ENCODE data around the gene FOXO1.
A peak's percentile ranks its signal among the peaks of the same experiment; 100 is the strongest.

The FOXO1 gene

DNA sequence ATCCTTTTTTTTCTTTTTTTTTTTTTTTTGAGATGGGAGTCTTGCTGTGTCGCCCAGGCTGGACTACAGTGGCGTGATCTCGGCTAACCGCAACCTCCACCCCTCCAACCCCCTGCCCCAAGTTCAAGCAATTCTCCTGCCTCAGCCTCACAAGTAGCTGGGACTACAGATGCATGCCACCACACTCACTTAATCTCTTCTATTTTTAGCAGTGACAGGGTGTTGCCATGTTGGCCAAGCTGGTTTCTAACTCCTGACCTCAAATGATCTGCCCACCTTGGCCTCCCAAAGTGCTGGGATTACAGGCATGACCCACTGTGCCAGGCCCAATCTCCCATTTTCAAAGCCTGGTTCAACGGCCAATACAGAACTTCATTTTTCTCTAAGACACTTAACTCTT lies 9.1 kb downstream of the FOXO1 start:
- Histone ChIP-seq H3K36me3 (ENCODE audit: control insufficient read depth in 5 of 5, insufficient read depth in 5 of 5, low read length in 5 of 5) (no peaks in the 10 kb centered on the region), H3K9ac (ENCODE audit: low read length in 5 of 5) (no peak overlapping the region), H3K27me3 (ENCODE audit: control insufficient read depth in 5 of 5, insufficient read depth in 4 of 5, low read length in 5 of 5) (no peaks in the 10 kb centered on the region), H3K27ac (ENCODE audit: low read depth, low read length) (peak overlapping the region; percentile 95), H3K4me1 (ENCODE audit: control insufficient read depth in 5 of 5, insufficient read depth in 5 of 5, low read length in 5 of 5) (peaks cover 6 to 81% (median 66%) of the 10 kb centered on the region in 5 donors), H3K4me3 (ENCODE audit: low read depth in 1 of 5, low read length in 5 of 5) (peak overlapping the region in 1 of 5 donors; percentile 9), H3K9me3 (ENCODE audit: control insufficient read depth in 5 of 5, low read length in 5 of 5) (no peaks in the 10 kb centered on the region)

DNA sequence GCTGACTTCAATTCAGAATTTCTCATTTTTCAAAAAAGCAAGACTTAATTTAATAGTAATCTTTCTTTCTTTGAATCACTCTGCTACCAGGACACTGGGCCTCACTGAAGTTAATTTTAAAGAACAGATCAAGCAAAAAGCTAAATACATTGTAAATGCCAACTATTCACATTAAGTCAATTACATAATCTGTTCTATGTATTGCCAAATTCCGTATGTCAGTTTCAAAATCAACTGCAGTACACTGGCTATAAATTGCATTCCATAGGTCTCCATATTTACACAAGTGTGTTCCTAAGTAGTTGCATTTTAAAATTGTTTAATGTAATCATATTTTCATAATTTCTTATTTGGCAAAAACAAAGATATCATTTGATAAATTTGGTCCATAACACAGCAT lies 10.1 kb downstream of the FOXO1 start:
- H3K4me3 ChIP-seq (ENCODE audit: low read depth in 1 of 5, low read length in 5 of 5): no peak overlapping the region
- H3K9ac ChIP-seq (ENCODE audit: low read length in 5 of 5): no peak overlapping the region
- no peak overlapping the region for H3K27ac ChIP-seq (ENCODE audit: low read depth, low read length)
- H3K27me3 ChIP-seq (ENCODE audit: control insufficient read depth in 5 of 5, insufficient read depth in 4 of 5, low read length in 5 of 5): no peaks in the 10 kb centered on the region
- no peaks in the 10 kb centered on the region for H3K36me3 ChIP-seq (ENCODE audit: control insufficient read depth in 5 of 5, insufficient read depth in 5 of 5, low read length in 5 of 5)
- H3K4me1 ChIP-seq (ENCODE audit: control insufficient read depth in 5 of 5, insufficient read depth in 5 of 5, low read length in 5 of 5): peaks cover 6 to 81% (median 64%) of the 10 kb centered on the region in 5 donors
- H3K9me3 ChIP-seq (ENCODE audit: control insufficient read depth in 5 of 5, low read length in 5 of 5): no peaks in the 10 kb centered on the region

DNA sequence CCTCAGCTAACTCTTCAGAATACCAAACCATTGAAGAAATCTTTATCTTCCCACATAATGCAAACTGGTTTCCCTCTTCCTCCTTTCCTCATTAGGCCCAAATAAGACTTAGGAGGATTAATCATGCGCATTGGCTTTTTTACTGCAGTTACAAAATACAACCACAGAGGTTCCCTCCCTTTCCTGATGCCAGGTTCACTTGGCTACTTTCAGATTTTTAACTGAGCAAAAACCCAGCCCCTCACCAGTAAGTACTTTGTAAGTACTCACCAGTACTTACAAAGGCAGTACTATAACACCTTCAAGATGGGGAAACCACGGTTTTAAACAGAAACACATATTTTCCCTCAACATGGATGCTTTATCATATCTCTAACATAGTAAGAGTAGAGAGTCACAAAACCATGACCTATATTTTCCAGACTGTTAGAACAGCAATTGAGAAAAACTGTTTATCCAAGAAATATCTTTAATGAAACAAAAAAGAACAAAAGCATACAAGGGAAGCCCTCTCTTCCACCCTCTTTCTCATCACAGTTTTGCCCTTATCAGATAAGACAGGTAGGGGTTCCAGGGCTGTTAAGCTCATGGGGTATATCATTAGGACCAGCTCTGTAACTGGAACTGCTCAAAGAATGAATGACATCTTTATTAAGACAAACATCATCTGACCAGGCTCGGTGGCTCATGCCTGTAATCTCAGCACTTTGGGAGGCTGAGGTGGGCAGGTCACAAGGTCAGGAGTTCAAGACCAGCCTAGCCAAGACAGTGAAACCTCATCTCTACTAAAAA lies 12.7 kb downstream of the FOXO1 start:
- Histone ChIP-seq H3K27me3 (ENCODE audit: control insufficient read depth in 5 of 5, insufficient read depth in 4 of 5, low read length in 5 of 5) (no peaks in the 10 kb centered on the region), H3K4me3 (ENCODE audit: low read depth in 1 of 5, low read length in 5 of 5) (peak overlapping the region in 1 of 5 donors; percentile 37), H3K27ac (ENCODE audit: low read depth, low read length) (peak overlapping the region; percentile 62), H3K36me3 (ENCODE audit: control insufficient read depth in 5 of 5, insufficient read depth in 5 of 5, low read length in 5 of 5) (no peaks in the 10 kb centered on the region), H3K9me3 (ENCODE audit: control insufficient read depth in 5 of 5, low read length in 5 of 5) (no peaks in the 10 kb centered on the region), H3K9ac (ENCODE audit: low read length in 5 of 5) (peak overlapping the region in 1 of 5 donors; percentile 11), H3K4me1 (ENCODE audit: control insufficient read depth in 5 of 5, insufficient read depth in 5 of 5, low read length in 5 of 5) (peaks cover 8 to 85% (median 67%) of the 10 kb centered on the region in 5 donors)

DNA sequence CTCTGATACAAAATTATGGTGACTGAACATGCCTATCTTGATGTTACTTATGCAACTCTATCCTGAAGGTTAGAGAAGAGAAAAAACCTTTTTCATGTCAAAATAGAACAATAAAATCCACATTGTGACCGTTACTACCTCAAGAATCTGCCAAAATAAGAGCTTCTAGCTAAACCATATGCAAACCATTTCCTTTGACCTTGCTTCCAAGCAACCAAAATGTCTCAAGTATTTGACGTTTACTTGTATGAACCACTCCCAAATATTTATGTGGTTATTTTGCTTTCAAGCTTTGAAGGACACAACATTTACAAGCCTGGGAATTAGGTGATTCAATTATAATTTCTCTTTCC lies 13.9 kb downstream of the FOXO1 start:
- Histone ChIP-seq H3K9ac (ENCODE audit: low read length in 5 of 5) (no peak overlapping the region), H3K27me3 (ENCODE audit: control insufficient read depth in 5 of 5, insufficient read depth in 4 of 5, low read length in 5 of 5) (no peaks in the 10 kb centered on the region), H3K4me1 (ENCODE audit: control insufficient read depth in 5 of 5, insufficient read depth in 5 of 5, low read length in 5 of 5) (peaks cover 11 to 86% (median 69%) of the 10 kb centered on the region in 5 donors), H3K9me3 (ENCODE audit: control insufficient read depth in 5 of 5, low read length in 5 of 5) (no peaks in the 10 kb centered on the region), H3K36me3 (ENCODE audit: control insufficient read depth in 5 of 5, insufficient read depth in 5 of 5, low read length in 5 of 5) (no peaks in the 10 kb centered on the region), H3K4me3 (ENCODE audit: low read depth in 1 of 5, low read length in 5 of 5) (no peak overlapping the region), H3K27ac (ENCODE audit: low read depth, low read length) (peak overlapping the region; percentile 62)

DNA sequence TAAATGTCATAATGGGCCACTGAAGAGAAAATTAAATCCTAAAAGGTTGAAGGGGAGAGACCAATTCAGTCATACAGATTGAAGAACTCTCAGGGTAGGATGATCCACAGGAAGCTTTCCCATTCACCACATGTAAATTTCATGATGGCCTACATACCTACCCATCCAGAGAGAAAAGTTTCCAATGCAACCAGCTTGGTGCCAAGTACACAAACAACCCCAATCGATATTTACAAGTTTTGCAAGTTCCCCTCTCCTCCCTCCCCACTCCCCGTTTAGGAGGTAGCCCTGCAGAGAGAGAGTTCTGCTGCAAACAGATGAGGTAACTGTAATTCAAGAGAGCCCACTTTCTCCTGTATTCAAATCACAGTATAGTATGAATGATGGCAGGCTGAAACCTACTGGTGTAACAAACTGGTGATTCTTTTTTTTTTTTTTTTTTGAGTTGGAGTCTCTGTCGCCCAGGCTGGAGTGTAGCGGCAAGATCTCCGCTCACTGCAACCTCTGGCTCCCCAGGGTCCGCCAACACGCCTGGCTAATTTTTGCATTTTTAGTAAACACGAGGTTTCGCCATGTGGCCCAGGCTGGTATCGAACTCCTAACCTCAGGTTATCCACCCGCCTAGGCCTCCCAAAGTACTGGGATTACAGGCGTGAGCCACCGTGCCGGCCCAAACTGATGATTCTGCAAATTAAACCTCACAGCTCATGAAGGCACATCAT lies 14.4 kb downstream of the FOXO1 start:
- peak overlapping the region; percentile 62 for H3K27ac ChIP-seq (ENCODE audit: low read depth, low read length)
- no peak overlapping the region for H3K9ac ChIP-seq (ENCODE audit: low read length in 5 of 5)
- no peak overlapping the region for H3K4me3 ChIP-seq (ENCODE audit: low read depth in 1 of 5, low read length in 5 of 5)
- H3K27me3 ChIP-seq (ENCODE audit: control insufficient read depth in 5 of 5, insufficient read depth in 4 of 5, low read length in 5 of 5): no peaks in the 10 kb centered on the region
- no peaks in the 10 kb centered on the region for H3K9me3 ChIP-seq (ENCODE audit: control insufficient read depth in 5 of 5, low read length in 5 of 5)
- no peaks in the 10 kb centered on the region for H3K36me3 ChIP-seq (ENCODE audit: control insufficient read depth in 5 of 5, insufficient read depth in 5 of 5, low read length in 5 of 5)
- H3K4me1 ChIP-seq (ENCODE audit: control insufficient read depth in 5 of 5, insufficient read depth in 5 of 5, low read length in 5 of 5): peaks cover 12 to 86% (median 69%) of the 10 kb centered on the region in 5 donors

DNA sequence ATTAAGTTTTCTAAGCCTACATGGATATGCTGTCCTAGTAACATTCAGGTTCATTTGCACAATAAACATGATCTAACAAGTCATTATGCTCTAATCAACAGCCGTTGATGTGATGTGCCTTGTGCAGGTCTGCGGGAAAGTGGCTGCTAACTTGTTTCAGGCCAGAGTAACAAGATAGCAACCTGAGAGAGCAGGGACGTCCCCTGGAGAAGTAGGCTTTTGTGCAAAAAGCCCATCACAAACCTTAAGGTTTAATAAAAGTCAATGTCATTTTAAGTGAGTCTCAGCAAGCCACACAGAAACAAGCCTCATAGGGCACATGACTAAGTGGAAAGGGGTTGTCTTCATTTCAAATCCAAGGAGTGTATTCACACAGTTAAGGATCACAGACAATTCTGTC lies 17.6 kb downstream of the FOXO1 start:
- Histone ChIP-seq H3K27me3 (ENCODE audit: control insufficient read depth in 5 of 5, insufficient read depth in 4 of 5, low read length in 5 of 5) (no peaks in the 10 kb centered on the region), H3K4me3 (ENCODE audit: low read depth in 1 of 5, low read length in 5 of 5) (no peak overlapping the region), H3K9ac (ENCODE audit: low read length in 5 of 5) (peak overlapping the region in 1 of 5 donors; percentile 46), H3K4me1 (ENCODE audit: control insufficient read depth in 5 of 5, insufficient read depth in 5 of 5, low read length in 5 of 5) (peaks cover 14 to 90% (median 88%) of the 10 kb centered on the region in 5 donors), H3K9me3 (ENCODE audit: control insufficient read depth in 5 of 5, low read length in 5 of 5) (no peaks in the 10 kb centered on the region), H3K36me3 (ENCODE audit: control insufficient read depth in 5 of 5, insufficient read depth in 5 of 5, low read length in 5 of 5) (no peaks in the 10 kb centered on the region), H3K27ac (ENCODE audit: low read depth, low read length) (peak overlapping the region; percentile 92)

DNA sequence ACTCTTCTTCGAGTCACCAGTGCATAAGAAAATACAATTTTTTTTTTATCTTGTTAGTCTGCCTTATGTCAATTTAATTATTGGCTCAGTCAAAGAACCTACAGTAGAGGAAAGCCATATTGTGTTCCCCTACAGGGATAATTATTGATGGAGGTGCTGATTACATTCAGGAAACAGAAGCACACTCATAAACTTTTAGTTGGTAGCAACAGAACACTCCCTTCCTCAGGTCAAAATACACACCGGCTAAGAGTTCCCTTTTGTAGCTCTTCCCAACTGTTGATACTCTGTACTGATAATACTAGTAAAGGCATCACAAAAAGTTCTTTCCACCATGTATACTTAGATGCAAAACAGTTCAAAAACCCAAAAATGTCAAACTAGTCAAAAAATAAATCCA lies 18.4 kb downstream of the FOXO1 start:
- no peak overlapping the region for H3K9ac ChIP-seq (ENCODE audit: low read length in 5 of 5)
- peaks cover 11 to 87% (median 83%) of the 10 kb centered on the region in 5 donors for H3K4me1 ChIP-seq (ENCODE audit: control insufficient read depth in 5 of 5, insufficient read depth in 5 of 5, low read length in 5 of 5)
- H3K4me3 ChIP-seq (ENCODE audit: low read depth in 1 of 5, low read length in 5 of 5): no peak overlapping the region
- H3K27me3 ChIP-seq (ENCODE audit: control insufficient read depth in 5 of 5, insufficient read depth in 4 of 5, low read length in 5 of 5): no peaks in the 10 kb centered on the region
- no peaks in the 10 kb centered on the region for H3K36me3 ChIP-seq (ENCODE audit: control insufficient read depth in 5 of 5, insufficient read depth in 5 of 5, low read length in 5 of 5)
- no peaks in the 10 kb centered on the region for H3K9me3 ChIP-seq (ENCODE audit: control insufficient read depth in 5 of 5, low read length in 5 of 5)
- peak overlapping the region; percentile 92 for H3K27ac ChIP-seq (ENCODE audit: low read depth, low read length)

DNA sequence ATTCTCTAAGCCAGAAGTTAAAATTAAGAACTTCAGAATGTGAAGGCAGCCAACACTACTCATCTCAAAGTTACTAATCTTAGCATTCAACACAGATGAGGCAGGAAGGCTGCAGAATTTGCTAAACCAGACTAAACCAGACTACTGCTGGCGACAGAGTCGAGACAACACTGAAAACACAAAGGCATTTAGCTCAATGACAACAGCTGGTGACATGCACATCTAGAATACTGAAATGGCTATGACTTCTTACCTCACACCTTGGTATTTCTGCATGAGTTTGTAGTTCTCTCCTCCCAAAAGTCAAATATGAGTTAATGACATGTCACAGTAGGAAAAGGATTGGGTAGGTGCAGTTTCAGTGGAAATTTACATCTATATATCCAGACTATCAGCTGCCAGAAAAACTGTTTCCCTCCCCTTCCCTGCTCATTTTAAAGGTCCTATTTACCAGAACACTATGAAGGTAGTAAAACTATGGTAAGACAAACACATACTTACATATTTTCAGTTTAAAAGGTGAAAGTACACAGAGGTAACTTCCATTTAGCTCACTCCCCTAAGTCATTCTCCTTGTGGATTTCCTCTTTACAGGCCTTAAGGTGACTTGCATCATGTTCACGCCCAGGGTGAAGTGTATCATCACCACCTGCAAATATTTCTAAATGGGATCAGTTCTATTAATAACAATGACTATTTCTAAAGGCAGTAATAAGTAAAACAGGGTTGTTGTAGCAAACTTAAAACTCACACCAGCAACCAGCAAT lies 21.4 kb downstream of the FOXO1 start:
- H3K9ac ChIP-seq (ENCODE audit: low read length in 5 of 5): peak overlapping the region in 3 of 5 donors; percentile 4 to 9 (median 8)
- no peaks in the 10 kb centered on the region for H3K27me3 ChIP-seq (ENCODE audit: control insufficient read depth in 5 of 5, insufficient read depth in 4 of 5, low read length in 5 of 5)
- no peaks in the 10 kb centered on the region for H3K36me3 ChIP-seq (ENCODE audit: control insufficient read depth in 5 of 5, insufficient read depth in 5 of 5, low read length in 5 of 5)
- peak overlapping the region in 1 of 5 donors; percentile 32 for H3K4me3 ChIP-seq (ENCODE audit: low read depth in 1 of 5, low read length in 5 of 5)
- H3K9me3 ChIP-seq (ENCODE audit: control insufficient read depth in 5 of 5, low read length in 5 of 5): no peaks in the 10 kb centered on the region
- peaks cover 14 to 87% (median 70%) of the 10 kb centered on the region in 5 donors for H3K4me1 ChIP-seq (ENCODE audit: control insufficient read depth in 5 of 5, insufficient read depth in 5 of 5, low read length in 5 of 5)
- peak overlapping the region; percentile 92 for H3K27ac ChIP-seq (ENCODE audit: low read depth, low read length)

DNA sequence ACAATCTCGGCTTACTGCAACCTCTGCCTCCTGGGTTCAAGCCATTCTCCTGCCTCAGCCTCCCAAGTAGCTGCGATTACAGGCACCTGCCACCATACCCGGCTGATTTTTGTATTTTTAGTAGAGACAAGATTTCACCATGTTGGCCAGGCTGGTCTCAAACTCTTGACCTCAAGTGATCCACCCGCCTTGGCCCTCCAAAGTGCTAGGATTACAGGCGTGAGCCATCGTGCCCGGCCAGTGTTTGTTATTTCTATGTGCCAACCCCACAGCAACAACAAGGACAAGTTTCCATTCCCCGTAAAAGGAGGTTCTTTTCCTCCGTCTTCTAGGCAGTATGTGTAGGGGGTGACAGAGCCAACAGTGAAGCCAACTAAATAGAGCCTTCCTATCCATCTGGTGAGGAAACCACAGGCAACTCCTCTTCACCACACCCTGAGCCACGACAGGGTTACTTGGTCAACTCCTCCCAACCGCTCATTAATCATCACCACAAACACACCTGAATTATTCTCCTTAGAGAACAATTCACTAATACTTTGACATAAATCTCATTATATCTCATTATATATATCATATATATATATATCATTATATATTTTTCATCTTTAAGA lies 25.5 kb downstream of the FOXO1 start:
- no peaks in the 10 kb centered on the region for H3K36me3 ChIP-seq (ENCODE audit: control insufficient read depth in 5 of 5, insufficient read depth in 5 of 5, low read length in 5 of 5)
- peak overlapping the region; percentile 91 for H3K27ac ChIP-seq (ENCODE audit: low read depth, low read length)
- H3K4me3 ChIP-seq (ENCODE audit: low read depth in 1 of 5, low read length in 5 of 5): no peak overlapping the region
- no peaks in the 10 kb centered on the region for H3K27me3 ChIP-seq (ENCODE audit: control insufficient read depth in 5 of 5, insufficient read depth in 4 of 5, low read length in 5 of 5)
- H3K9me3 ChIP-seq (ENCODE audit: control insufficient read depth in 5 of 5, low read length in 5 of 5): no peaks in the 10 kb centered on the region
- no peak overlapping the region for H3K9ac ChIP-seq (ENCODE audit: low read length in 5 of 5)
- peaks cover 18 to 76% (median 66%) of the 10 kb centered on the region in 5 donors for H3K4me1 ChIP-seq (ENCODE audit: control insufficient read depth in 5 of 5, insufficient read depth in 5 of 5, low read length in 5 of 5)

Data from subcutaneous abdominal adipose tissue (tissue), 5 donors.